GM21737 (cell line): ENCODE measurements around the gene CROCC2.

Source experiments
- ATAC-seq: cut with Tn5 transposase; IDR thresholded peaks from one replicate; pipeline ENCODE4 v1.9.1; 2021; ENCODE audit warnings: mild to moderate bottlenecking, moderate library complexity; ENCODE audit not compliant: unreplicated experiment

CROCC2 gene

DNA sequence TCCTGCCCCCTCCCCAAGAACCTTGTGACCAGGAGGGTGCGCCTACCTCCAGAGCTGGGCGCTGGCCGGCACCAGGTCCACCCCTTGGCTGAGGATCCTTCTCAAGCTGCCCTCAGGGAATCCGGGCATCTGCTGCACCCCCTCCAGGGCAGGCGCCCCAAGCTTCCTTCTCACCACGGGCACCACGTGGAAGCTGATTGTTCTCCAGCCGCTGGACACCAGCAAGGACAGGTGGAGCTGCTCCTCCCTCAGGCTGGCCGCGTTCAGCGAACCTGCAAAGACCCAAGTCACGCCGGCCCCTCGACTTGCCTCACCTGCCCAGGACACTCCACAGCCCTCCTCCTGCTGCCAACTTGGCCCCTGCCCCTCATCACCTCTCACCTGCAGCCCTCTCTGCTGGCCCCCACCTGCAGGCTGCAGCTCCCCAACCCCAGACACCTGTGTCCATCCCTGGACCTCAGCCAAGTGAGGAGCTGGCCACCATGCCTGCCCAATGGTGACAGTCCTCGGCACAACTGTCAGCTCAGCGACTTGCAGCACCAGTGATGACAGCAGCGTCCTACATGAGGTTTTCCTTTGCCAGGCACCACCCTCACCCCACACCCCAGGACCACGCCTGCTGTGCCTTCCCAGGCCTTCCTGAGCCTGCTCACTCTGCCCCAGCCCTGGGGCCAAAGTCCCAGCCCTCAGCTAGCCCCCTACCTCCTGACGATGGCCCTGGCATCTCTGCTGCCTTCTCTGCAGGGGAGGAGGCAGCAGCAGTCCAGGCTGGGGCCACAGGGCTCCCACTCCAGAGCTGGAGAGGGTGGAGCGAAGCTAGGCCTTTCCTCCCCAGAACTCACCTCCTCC is 14.4 kb upstream of the CROCC2 start:
- ATAC-seq: no peak

DNA sequence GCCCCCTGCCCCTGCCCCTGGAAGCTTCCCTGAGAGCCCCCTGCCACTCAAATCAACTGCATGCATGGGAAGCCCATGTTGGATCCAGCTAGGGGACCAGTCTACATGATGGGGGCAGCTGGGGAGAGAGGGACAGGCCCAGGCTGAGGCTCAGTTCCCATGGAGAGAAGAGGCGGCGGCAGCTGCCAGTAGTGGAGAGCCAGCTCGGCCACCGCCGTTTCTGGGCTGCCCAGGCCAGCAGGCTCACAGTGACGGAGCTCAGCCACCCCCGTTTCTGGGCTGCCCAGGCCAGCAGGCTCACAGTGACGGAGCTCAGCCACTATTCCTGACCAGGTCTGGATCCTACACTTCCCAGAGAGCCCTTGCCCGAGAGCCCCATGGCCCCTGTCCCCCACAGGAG is 13.8 kb upstream of the CROCC2 start:
- no peak for ATAC-seq

DNA sequence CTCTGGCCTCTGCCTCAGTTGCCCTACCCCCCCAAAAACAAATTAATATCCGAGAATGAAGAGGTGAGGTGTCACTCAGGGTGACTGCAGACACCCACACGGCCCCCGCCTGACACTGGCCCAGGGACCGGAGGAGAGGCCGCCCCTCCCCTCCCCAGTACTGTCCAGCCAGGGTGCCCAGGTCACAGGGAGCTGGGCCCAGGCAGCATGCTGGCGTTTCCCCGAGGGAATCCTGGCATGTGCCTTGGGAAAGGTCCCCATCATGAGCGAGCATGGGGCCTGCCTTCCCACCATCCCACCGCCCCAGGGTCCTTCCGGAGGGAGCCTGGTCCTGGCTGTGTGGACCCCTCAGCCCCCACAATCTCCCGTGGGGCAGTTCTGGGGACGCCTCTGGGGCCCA is 13.2 kb upstream of the CROCC2 start:
- no peak for ATAC-seq

DNA sequence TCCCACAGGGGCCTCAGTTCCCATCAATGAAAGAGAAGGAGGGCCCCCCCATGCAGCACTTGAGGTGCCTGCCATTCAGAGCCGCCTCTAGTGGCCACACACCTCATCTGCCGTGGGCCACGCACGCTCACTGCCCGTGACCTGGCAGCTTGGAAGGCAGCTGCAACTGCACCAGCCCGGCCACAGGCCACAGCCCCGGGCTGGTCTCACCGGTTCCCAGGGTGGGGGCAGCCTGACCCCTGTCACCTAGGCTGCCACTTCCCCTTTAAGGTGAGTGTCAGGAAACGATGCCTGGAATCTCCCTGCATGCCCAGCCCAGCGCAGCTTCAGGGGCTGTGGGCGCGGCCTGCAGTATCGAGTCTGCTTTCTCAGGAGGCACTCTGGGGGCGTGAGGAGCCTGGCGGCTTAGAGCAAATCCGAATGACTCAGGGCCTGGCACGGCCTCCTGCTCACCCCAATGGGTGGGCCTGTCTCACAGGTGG is 12.7 kb upstream of the CROCC2 start:
- ATAC-seq: no peak

DNA sequence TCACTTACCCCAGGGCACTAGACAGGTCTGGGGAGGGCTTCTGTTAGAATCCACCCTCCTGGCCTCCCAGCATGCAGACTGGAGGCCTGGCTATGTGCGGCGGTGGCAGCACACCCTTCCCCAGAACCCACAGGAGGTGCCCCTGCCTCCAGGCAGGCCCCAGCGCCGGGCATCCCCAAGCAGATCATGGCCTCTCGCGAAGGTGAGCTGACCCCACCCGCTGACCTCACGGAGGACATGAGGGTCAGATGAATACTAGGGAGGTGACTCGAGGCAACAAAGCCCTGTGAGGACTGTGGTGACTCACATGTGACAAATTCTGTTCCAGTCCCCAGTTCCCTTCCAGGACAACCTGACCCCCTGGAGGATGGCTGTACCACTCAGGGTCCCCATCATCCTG is 12.1 kb upstream of the CROCC2 start:
- ATAC-seq: no peak

DNA sequence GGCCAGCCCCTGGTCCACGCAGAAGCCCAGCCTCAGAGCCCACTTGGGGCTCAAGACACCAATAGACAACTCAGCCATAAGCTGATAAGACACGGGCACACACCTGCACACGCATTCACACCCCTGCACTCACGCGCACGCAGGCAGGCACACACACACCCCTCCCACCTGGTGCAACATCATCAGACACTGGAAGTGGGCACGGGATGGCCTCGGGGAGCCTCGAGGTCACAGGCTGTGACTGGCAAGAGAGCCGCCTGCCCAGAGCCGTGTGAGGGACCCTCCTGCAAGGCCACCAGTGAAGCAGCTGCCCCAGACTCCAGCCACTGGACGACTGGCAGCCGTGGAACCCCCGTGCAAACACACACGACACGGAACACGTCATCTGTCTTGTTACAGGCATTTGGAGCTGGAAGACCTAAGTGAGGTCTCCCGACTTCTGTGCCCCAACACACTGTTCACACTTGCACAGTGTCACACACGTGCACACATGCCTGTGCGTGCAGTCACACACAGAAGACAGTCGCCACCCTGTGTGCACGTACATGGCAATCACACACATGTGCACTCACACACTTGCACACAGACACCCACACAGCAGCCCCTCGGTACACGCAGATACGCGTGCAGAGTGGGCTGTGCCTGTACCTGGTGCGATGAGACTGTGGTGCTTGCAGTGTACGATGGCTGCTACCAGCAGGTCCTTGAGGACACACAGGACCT is 11.1 kb upstream of the CROCC2 start:
- ATAC-seq: no peak

DNA sequence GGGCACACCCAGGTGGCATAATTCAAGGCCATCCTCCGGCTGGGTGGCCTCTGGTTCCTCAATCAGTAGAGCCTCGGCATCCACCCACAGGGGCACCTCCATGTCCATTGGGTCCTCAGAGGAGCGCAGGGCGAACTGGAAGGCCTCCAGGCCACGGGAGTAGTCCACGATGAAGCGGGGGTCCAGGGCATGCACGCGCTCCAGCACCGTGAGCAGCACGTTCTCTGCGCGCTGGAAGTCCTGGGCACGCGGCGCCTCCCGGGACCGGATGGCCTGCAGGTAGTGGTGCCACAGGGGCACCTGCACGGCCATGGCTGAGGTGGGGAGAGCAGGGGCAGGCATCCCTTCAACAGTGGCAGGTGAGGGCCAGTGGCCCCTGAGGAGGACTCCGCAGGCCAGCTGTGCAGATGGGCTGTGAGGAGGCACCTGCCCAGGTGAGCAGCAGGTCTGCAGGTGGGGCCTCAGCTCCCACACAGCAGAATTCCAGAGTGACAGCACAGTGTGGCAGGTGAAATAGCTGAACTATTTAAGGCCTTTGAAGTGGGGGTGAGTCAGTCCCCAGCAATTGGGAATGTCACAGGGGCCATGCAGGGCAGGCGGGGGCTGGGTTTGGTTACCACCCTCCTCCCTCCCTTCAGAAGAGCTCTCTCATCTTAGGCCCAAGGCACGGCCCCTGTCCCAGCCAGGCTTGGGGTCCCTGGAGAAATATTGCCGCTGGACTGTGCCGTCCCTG is 10.3 kb upstream of the CROCC2 start, which contains the start of gene MAB21L4:
Gene MAB21L4, minus strand, starts transcription at position 501 of the 733 bp plus-strand sequence. Its CDS starts 159 bp downstream, at position 342.
- no peak for ATAC-seq

DNA sequence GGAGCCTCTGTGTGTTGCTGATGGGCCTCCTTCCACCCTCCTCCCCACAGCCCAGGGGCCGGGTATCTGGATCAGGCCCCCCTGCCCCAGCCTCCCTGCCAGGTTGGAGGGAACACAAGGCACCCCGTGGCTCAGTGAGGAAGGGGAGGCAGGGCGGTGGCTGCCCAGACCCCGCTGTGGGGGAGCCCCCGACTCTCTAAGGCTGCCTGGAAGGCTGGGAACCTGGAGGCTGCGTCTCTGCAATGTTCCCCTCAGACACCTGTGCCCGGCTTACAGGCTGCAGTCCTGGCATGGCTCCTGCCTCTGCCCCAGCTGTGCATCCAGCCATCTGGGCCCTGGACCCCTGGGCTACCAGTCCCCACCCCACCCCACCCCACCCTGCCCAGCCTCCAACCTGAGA is 9.7 kb upstream of the CROCC2 start:
- ATAC-seq: no peak

DNA sequence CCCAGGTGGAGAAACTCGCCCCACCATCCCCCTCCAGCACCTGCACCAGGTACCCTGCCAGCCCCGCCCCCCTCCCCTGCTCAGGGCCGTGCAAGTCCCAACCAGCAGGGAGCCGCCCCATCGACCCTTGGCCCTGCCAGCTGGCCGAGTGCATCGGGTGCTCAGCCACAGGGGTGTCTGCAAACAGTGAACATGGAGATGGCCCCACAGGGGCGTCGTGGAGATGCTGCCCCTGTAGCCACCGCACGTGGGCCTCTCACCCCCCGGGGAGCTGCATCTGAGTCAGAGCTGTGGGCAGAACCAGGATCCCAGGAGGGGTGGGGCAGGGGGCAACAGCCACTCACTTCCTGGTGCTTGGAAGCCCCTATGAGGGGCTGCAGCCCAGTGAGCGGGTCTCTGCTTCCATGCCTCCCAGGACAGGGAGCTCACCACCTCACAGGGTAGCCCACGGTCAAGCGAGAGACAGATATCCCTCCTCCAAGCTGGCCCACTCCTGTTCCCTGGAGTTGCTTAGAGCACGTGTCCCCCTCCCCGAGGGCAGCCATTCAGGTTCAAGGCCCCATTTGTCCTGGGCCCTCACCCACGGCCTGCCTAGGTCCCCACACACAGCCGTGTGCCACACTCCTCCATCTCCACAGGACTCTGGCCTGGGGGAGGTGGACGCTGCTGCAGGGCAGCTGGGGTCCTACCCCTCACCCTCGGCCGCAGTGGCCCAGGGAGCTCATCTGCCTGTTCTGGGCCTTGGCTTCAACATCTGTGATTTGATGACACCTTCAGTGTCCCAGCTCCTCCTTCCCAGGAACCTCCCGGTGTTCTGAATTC is 9.1 kb upstream of the CROCC2 start:
- ATAC-seq: no peak

DNA sequence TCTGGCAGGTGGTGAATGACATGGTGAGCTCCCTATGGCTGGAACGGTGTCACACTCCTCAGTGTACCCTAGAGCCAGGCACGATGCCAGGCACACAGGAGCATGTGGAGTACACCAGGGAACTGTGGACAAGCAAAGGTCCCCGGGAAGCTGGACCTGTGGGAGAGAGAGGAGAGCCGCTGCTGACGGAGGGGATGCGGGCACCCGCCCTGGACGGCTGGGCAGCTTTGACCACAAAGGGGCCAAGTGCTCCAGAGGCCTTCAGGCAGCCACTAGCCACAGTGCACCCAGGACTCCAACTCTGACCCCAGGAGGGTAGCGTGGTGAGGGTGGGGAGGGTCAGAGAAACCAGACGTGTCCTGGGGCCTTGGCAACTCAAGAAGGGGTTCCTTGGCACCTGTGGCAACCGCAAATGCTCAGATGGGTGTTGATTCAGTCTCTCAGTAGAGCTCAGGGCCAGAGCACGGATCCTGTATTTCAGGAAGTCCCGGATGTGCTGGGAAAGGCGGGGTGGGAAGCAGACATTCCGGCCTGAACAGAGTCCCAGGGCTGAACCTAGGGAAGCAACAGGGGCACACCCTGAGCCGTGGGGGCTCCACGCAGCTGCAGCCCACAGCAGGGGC is 7.9 kb upstream of the CROCC2 start:
- ATAC-seq: no peak

DNA sequence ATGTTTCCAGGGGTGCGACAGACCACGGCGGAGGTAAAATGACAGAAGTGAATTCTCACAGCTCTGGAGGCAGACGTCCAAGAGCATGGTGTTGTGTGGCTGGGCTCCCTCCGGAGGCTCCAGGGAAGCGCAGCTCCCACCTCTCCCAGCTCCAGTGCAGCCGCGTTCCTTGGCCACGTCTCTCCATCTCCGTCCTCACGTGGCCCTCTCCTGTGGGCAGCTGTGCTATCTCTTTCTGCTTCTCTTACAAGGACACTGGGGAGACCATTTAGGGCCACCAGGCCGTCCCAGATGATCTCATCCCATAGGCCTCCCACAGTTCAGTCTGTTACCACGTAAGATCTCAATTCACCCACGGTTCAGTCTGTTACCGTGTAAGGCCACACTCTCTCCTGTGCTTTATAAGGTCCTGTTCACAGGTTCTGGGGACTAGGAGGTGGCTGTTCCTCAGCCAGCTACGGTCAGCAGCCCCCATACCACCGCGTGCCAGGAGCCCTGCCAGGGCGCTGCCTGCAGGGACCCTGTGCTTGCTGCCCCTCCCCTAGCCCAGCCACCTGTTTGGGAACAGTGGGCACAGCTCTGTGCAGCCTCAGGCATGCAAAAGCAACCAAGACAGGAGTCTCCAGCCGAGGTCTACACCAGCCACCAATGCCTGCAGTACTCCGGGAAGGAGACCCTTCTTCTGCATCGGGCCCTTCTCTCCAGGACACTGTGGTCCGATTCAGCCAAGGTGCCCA is 7.2 kb upstream of the CROCC2 start:
- no peak for ATAC-seq

DNA sequence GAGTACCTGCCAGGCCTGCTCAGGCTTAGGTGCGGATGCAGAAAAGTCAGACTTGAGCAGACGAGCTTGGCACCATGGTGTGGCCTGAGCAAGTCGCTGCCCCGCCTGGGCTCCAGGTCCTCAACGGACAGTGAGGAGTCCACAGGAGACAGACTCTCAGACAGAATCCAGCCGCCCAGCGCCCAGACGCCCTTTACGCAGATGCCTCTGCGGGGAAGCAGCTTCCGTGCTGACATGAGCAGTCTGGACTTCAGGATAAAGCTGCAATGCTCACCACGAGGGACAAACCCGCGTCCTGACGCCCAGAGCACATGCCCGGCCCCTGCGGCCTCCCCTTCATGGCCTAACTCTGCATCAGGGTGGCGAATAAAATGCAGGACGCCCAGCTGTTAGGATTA is 6.7 kb upstream of the CROCC2 start:
- no peak for ATAC-seq

DNA sequence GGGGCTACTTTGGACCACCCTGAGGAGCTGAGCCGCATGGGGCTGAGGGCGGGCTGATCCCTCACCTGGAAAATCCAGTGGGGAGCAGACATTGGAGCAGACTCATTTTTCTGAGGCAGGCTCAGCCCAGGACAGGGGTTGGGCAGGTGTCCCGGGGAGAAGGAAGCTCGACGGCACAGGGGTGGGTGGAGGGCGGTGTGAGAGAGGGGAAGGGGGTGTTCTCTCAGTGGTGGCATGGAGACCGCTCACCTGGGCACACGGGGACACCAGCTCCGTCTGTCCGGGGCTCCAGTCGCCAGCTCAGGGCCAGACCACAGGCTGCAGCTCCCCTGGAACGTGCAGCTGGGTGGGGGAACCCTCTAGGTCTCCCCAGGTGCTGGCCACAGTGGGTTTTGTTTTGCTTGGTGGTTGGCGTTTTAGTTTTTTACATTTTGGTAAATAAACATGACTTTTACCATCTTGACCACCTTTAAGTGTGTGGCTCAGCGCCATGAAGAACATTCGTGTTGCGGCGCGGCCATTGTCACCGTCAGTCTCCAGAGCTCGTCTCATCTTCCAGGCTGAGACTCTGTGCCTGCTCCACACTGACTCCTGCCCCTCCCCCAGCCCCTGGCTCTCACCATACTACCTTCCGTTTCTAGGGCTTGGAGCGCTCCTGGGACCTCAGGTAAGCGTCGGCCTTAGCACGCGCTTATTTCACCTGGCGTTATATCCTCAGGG is 5.8 kb upstream of the CROCC2 start:
- ATAC-seq: no peak

DNA sequence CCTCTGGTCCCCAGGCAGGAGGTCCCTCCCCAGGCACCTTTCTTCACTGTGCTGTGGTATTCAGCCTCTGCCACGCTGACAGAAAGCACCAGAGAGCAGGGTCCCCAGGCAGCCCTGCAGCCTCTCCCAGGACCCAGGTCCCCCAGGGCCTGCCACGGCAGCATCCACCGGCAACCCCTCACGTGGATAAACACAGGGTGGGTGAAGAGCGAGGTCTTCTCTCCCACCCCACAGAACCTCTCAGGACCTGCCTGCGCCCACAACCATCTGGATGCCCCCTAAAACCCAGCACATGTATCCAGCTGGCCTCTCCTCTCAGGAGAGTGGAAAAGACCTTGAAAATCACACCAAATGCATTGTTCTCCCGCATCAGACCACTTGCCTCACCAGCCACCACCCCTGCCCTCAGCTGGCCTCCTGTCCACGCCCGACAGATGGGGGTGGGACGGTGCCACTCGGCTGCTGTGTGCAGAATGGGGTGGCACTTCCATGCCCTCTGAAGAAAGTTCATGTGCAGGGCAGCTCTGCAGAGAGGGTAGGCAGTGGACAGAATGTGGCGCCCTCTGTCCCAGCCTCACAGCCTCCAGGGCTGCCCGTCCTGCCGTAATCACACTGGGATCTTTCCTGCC is 4.0 kb upstream of the CROCC2 start:
- no peak for ATAC-seq

DNA sequence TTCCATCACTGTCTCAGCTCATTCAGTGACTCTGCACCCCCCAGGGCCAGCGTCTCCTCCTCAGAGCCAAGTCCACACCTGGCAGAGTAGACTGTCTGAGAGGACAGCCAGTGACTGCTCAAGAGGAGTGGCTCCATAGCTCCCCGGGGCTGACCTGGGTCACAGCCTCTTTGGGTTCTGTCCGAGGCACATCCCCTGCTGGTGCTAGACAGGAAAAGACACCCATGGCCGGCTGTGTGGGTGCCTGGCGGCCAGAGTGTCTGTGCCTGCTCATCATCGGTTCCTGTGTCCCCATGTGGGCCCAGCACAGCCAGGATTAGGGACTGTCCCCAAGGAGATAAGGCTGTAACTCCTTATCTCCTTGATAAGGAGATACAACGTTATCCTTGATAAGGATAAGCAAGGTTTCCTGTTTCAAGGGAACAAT is 3.5 kb upstream of the CROCC2 start:
- ATAC-seq: no peak

DNA sequence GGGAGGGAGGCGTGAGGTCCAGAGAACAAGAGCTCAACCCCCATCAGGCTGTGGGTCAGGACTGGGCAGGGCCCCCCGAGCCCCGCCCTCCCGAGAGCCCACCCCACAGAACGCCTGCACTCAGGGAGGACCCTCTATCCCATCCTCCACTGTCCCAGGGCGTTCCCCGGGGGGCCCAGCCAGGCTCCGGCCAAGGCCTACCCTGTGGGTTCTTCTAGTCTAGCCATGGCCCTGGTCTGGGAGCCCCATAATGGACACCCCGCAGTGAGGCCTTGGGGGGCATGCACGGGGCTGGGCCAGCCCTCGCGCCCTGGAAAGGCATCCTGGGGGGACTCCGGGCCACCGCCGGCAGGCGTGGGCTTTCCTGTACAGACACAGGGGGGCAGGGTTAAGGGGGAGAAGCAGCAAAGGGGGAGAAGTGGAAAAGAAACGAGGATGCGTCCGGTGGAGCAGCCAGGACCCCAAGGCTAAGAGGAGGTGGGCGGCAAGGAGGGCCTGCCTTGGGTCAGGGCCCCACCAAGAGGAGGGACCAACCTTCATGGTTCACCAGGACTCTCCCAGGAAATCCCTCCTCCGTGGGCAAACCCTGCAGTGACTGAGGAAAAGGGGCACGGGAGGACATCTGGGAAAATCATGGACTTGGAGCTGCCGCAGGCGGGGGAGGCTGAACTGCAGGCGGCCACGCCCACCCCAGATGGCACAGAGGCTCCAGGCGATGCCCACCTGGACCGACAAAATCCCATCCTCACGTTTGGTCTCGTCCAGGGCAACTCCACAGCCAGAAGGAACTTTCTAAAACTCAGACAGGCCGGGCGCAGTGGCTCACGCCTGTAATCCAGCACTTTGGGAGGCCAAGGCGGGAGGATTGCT is 2.7 kb upstream of the CROCC2 start:
- no peak for ATAC-seq
